Measurements from ENCODE around the gene KLHDC4. TPM values are rescaled to one million over a fixed set of nuclear protein-coding genes. Genes with fewer than 3 reads are reported as not detected.

Gene KLHDC4
- total RNA-seq, 1 donor from 2014 or later, result 20.4 TPM

GRCh38 chr16:87697792-87698191 is 68.0 kb downstream of the KLHDC4 start:
- no peak for ATAC-seq

GRCh38 chr16:87697256-87697655 is 68.5 kb downstream of the KLHDC4 start:
- no peak for ATAC-seq

- no peak for ATAC-seq
Measured at GRCh38 chr16:87696726-87697125, 69.1 kb downstream of the KLHDC4 start.

GRCh38 chr16:87695534-87695933 is 70.3 kb downstream of the KLHDC4 start:
- no peak for ATAC-seq

GRCh38 chr16:87694441-87695125 is 71.2 kb downstream of the KLHDC4 start:
- no peak for ATAC-seq

GRCh38 chr16:87693827-87694226 is 72.0 kb downstream of the KLHDC4 start:
- ATAC-seq, result no peak

- ATAC-seq, result no peak
Measured at GRCh38 chr16:87692756-87693155, 73.0 kb downstream of the KLHDC4 start.

GRCh38 chr16:87692176-87692575 is 73.6 kb downstream of the KLHDC4 start:
- ATAC-seq, result no peak

- ATAC-seq, result no peak
Measured at GRCh38 chr16:87691686-87692079, 74.1 kb downstream of the KLHDC4 start.

GRCh38 chr16:87690911-87691685 is 74.7 kb downstream of the KLHDC4 start:
- ATAC-seq, result no peak

GRCh38 chr16:87689956-87690465 is 75.8 kb downstream of the KLHDC4 start:
- ATAC-seq, result no peak

- no peak for ATAC-seq
Measured at GRCh38 chr16:87688876-87689815, 76.6 kb downstream of the KLHDC4 start.

- no peak for ATAC-seq
Measured at GRCh38 chr16:87687998-87688529, 77.7 kb downstream of the KLHDC4 start.

GRCh38 chr16:87687126-87687910 is 78.5 kb downstream of the KLHDC4 start:
- no peak for ATAC-seq

- no peak for ATAC-seq
Measured at GRCh38 chr16:87686697-87687096, 79.1 kb downstream of the KLHDC4 start.

- ATAC-seq, result no peak
Measured at GRCh38 chr16:87685766-87686165, 80.0 kb downstream of the KLHDC4 start.

- ATAC-seq, result no peak
Measured at GRCh38 chr16:87685405-87685755, 80.4 kb downstream of the KLHDC4 start.

GRCh38 chr16:87684711-87685404 is 80.9 kb downstream of the KLHDC4 start:
- ATAC-seq, result no peak

- ATAC-seq, result no peak
Measured at GRCh38 chr16:87684106-87684677, 81.6 kb downstream of the KLHDC4 start.

GRCh38 chr16:87682852-87683399 is 82.9 kb downstream of the KLHDC4 start:
- ATAC-seq, result no peak

All from esophagus mucosa (tissue), 1 donor.